Measurements from ENCODE around the gene ABCA4. TPM values are rescaled to one million over a fixed set of nuclear protein-coding genes. Genes with fewer than 3 reads are reported as not detected.

The ABCA4 gene
- total RNA-seq, 1 experiment from 2014 or later: 1.5 TPM

GRCh38 chr1:94071391-94071790, 49.6 kb downstream of the ABCA4 start:
- BruUV-seq (replicated peaks): no TSS peak
- no peak for TF ChIP-seq SIN3A (IDR thresholded peaks at IDR 0.05; ENCODE audit: borderline replicate concordance, insufficient read depth, low read depth, low read length)
- TF ChIP-seq REST (IDR thresholded peaks at IDR 0.05; ENCODE audit: insufficient read depth in 1 of 2, low read depth in 2 of 2, low read length in 1 of 2): no peak
- TF ChIP-seq TCF7L2 (IDR thresholded peaks at IDR 0.05; ENCODE audit: low read depth, low read length): no peak
- no peak for TF ChIP-seq POLR2AphosphoS5 (IDR thresholded peaks at IDR 0.05; ENCODE audit: low read depth, low read length)
- no peak for TF ChIP-seq CTCF (IDR thresholded peaks at IDR 0.05)
- H3K27me3 ChIP-seq (ENCODE audit: control insufficient read depth, insufficient read depth, low read length): no peaks in the 10 kb centered on the region
- H3K4me1 ChIP-seq (ENCODE audit: control insufficient read depth, insufficient read depth, low read length): peaks cover 47% of the 10 kb centered on the region
- no peak for ATAC-seq
- H3K27ac ChIP-seq (ENCODE audit: low read length): peak overlapping the region; percentile 99
- H3K36me3 ChIP-seq (ENCODE audit: control insufficient read depth, insufficient read depth, low read length): no peaks in the 10 kb centered on the region
- POLR2A ChIA-PET: no interaction called here
- H3K4me3 ChIP-seq (ENCODE audit: low read depth in 2 of 2, low read length in 2 of 2): no peak overlapping the region
- no peak for DNase-seq (ENCODE audit: low read depth, low spot score)
- no peaks in the 10 kb centered on the region for H3K9me3 ChIP-seq (ENCODE audit: control insufficient read depth, insufficient read depth, low read depth, low read length)
- in situ Hi-C loops (cut with HindIII; ENCODE audit: low pct_unique_long_range_greater_than_20kb, low sequenced_read_pairs) (loop anchor here (10.0 kb wide), 1 partner anchor 73 kb away; no protein-coding TSS in a partner anchor), intact Hi-C loops (cut with micrococcal nuclease; ENCODE audit: unreplicated experiment) (no loop called here)
- CTCF ChIA-PET: no interaction called here

GRCh38 chr1:94070865-94071264, 50.1 kb downstream of the ABCA4 start:
- peak overlapping the region; percentile 99 for H3K27ac ChIP-seq (ENCODE audit: low read length)
- H3K4me3 ChIP-seq (ENCODE audit: low read depth in 2 of 2, low read length in 2 of 2): no peak overlapping the region
- ChIA-PET CTCF (no interaction called here), POLR2A (no interaction called here)
- DNase-seq (ENCODE audit: low read depth, low spot score) (no peak), ATAC-seq (no peak)
- H3K36me3 ChIP-seq (ENCODE audit: control insufficient read depth, insufficient read depth, low read length): no peaks in the 10 kb centered on the region
- in situ Hi-C loops (cut with HindIII; ENCODE audit: low pct_unique_long_range_greater_than_20kb, low sequenced_read_pairs): loop anchor here (10.0 kb wide), 1 partner anchor 74 kb away; no protein-coding TSS in a partner anchor
- intact Hi-C loops (cut with micrococcal nuclease; ENCODE audit: unreplicated experiment): no loop called here
- no peaks in the 10 kb centered on the region for H3K9me3 ChIP-seq (ENCODE audit: control insufficient read depth, insufficient read depth, low read depth, low read length)
- H3K4me1 ChIP-seq (ENCODE audit: control insufficient read depth, insufficient read depth, low read length): peaks cover 47% of the 10 kb centered on the region
- TF ChIP-seq CTCF (IDR thresholded peaks at IDR 0.05) (no peak), REST (IDR thresholded peaks at IDR 0.05; ENCODE audit: insufficient read depth in 1 of 2, low read depth in 2 of 2, low read length in 1 of 2) (no peak), TCF7L2 (IDR thresholded peaks at IDR 0.05; ENCODE audit: low read depth, low read length) (no peak), SIN3A (IDR thresholded peaks at IDR 0.05; ENCODE audit: borderline replicate concordance, insufficient read depth, low read depth, low read length) (no peak), POLR2AphosphoS5 (IDR thresholded peaks at IDR 0.05; ENCODE audit: low read depth, low read length) (no peak)
- H3K27me3 ChIP-seq (ENCODE audit: control insufficient read depth, insufficient read depth, low read length): no peaks in the 10 kb centered on the region
- BruUV-seq (replicated peaks): no TSS peak

Measured in Panc1 (cell line).